Stimulated activated CD4-positive, alpha-beta T cell treated with anti-CD3 and anti-CD28 coated beads, Interleukin-12 subunit alpha, Interleukin-12 subunit beta, amount 100 ng/mL, for 48 hours (primary cell): ENCODE data around the gene DAB1.

Source experiments
- DNase-seq, 3 donors: peaks; one replicate each; pipeline ENCODE4 v3.0.0-alpha.2; 2020; ENCODE audit warnings: low read depth in 2 of 3, low spot score in 1 of 3

Gene DAB1

GRCh38 chr1:57036641-57037579 is 386.9 kb downstream of the DAB1 start:
- no peak for DNase-seq

- no peak for DNase-seq
Observed at GRCh38 chr1:57034713-57035112, 389.1 kb downstream of the DAB1 start.

- DNase-seq = peak in 1 of 3 donors; percentile 3
Observed at GRCh38 chr1:57033222-57034001, 390.4 kb downstream of the DAB1 start.

GRCh38 chr1:57026624-57027354 is 397.1 kb downstream of the DAB1 start:
- no peak for DNase-seq

- DNase-seq = no peak
Observed at GRCh38 chr1:57024855-57025254, 399.0 kb downstream of the DAB1 start.

GRCh38 chr1:57024428-57024827 is 399.4 kb downstream of the DAB1 start:
- DNase-seq = no peak

GRCh38 chr1:57020216-57020615 is 403.6 kb downstream of the DAB1 start:
- no peak for DNase-seq

- DNase-seq = no peak
Observed at GRCh38 chr1:57019236-57019839, 404.5 kb downstream of the DAB1 start.

GRCh38 chr1:57018119-57018518 is 405.7 kb downstream of the DAB1 start:
- no peak for DNase-seq

GRCh38 chr1:57017717-57018116 is 406.1 kb downstream of the DAB1 start:
- no peak for DNase-seq

GRCh38 chr1:57017200-57017599 is 406.7 kb downstream of the DAB1 start:
- no peak for DNase-seq

- no peak for DNase-seq
Observed at GRCh38 chr1:57015071-57015470, 408.8 kb downstream of the DAB1 start.

GRCh38 chr1:57013522-57013921 is 410.3 kb downstream of the DAB1 start:
- DNase-seq = no peak

GRCh38 chr1:57012315-57012714 is 411.5 kb downstream of the DAB1 start:
- no peak for DNase-seq

GRCh38 chr1:57010511-57010910 is 413.3 kb downstream of the DAB1 start:
- DNase-seq = no peak

GRCh38 chr1:57007948-57008347 is 415.9 kb downstream of the DAB1 start:
- no peak for DNase-seq

- no peak for DNase-seq
Observed at GRCh38 chr1:57007472-57007871, 416.4 kb downstream of the DAB1 start.

- no peak for DNase-seq
Observed at GRCh38 chr1:57003398-57004139, 420.3 kb downstream of the DAB1 start.

GRCh38 chr1:56995414-56996100 is 428.3 kb downstream of the DAB1 start:
- DNase-seq = no peak

GRCh38 chr1:56993475-56993874 is 430.4 kb downstream of the DAB1 start:
- DNase-seq = no peak
